ENCODE data around the gene ADAM23.

- TF ChIP-seq CTCF (conservative IDR thresholded peaks at IDR 0.05) (no peak), ZFX (IDR thresholded peaks at IDR 0.05) (no peak)
Observed at GRCh38 chr2:206512999-206513398, 69.7 kb downstream of the ADAM23 start.
